K562 (cell line): Measurements from ENCODE around the gene TSTD2.

ENCODE experiments used
- FOXJ3 ChIP-seq: sonication (generic); formaldehyde crosslinking; IDR thresholded peaks from 2 replicates; pipeline ENCODE4 v1.4.0; 2020; ENCODE audit warnings: mild to moderate bottlenecking, missing genetic modification reagents
- KLF16 ChIP-seq: IDR thresholded peaks from 2 replicates; pipeline ENCODE4 v1.6.1; 2016; ENCODE audit warnings: antibody characterized with exemption
- RFX5 ChIP-seq: IDR thresholded peaks from 2 replicates; pipeline ENCODE4 v1.6.1; 2011; ENCODE audit warnings: low read depth, mild to moderate bottlenecking, improper control_type of control experiment, low read length
- TAF9B ChIP-seq: fragments of 450-650 bp; IDR thresholded peaks from 2 replicates; pipeline ENCODE4 v1.6.1; 2018; ENCODE audit warnings: mild to moderate bottlenecking; ENCODE audit not compliant: partially characterized antibody

DNA sequence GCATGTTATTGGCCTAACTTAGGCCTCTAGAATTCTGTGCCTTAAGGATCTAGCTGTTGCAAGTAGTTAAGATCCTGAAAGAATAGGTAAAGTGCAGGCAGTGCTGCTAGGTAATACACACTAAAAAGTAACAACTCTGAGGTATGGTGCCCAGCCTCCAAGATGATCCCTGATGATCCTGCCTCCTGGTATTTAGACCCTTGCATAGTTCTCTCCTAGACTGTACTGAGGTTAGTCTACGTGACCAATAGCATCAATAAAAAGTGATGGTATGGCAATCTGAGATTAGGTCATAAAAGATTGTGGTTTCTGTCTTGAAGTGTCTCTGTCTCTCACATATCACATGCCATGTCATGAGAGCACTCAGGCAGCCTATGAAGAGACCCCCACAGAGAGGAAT, 9.2 kb downstream of the TSTD2 start:
- TF ChIP-seq FOXJ3 (CRISPR knock-in tag) (no peak), RFX5 (no peak), TAF9B (no peak), KLF16 (no peak)
